SK-N-SH (cell line): ENCODE data around the gene BRD4. TPM values are rescaled to one million over a fixed set of nuclear protein-coding genes. Genes with fewer than 3 reads are reported as not detected.

Experiments used
- CTCF ChIA-PET: fragments of 300-600, 350-600 bp; formaldehyde crosslinking; extraction: SDS; loops from one replicate; lab custom pipeline; 2021; lab: Yijun Ruan, JAX
- POLR2A ChIA-PET: fragments of 350-600 bp; sonication (Branson Sonifier 250); formaldehyde crosslinking; extraction: SDS; loops from one replicate; lab custom pipeline; 2020; ENCODE audit warnings: antibody characterized with exemption, inconsistent platforms; lab: Yijun Ruan, JAX
- DNase-seq: peaks from one replicate; pipeline ENCODE4 v3.0.0; 2012
- H2AFZ ChIP-seq: fragments of 200-600 bp; sonication (generic); 2 replicates; pipeline ENCODE4 v1.8.1; 2016; ENCODE audit warnings: antibody characterized with exemption, mild to moderate bottlenecking, low read depth
- H3F3A ChIP-seq: fragments of 200-600 bp; sonication (generic); replicated peaks from 2 replicates; pipeline ENCODE3; 2016; ENCODE audit warnings: antibody characterized with exemption, mild to moderate bottlenecking; ENCODE audit not compliant: insufficient read depth
- H3K27ac ChIP-seq, 2 experiments: fragments of 200-500 bp in 1 of 2; fragments of 200-600 bp in 1 of 2; sonication (Bioruptor generic) in 1 of 2; sonication (generic), shearing (Covaris generic) in 1 of 2; 2 replicates each; pipeline versions ENCODE4 v1.5.1 to v1.6.1; 2014 to 2016; ENCODE audit warnings: low read depth in 2 of 2, inconsistent platforms in 1 of 2, low read length in 1 of 2, mild to moderate bottlenecking in 1 of 2, mixed read lengths in 1 of 2
- H3K27me3 ChIP-seq: fragments of 200-600 bp; sonication (generic), shearing (Covaris generic); 2 replicates; pipeline ENCODE4 v1.6.1; 2016; ENCODE audit warnings: mixed run types; ENCODE audit not compliant: insufficient read depth
- H3K36me3 ChIP-seq, 2 experiments: fragments of 200-500 bp in 1 of 2; fragments of 200-600 bp in 1 of 2; sonication (Bioruptor generic) in 1 of 2; sonication (generic) in 1 of 2; replicated peaks in 1 of 2; 2 replicates each; pipeline versions ENCODE3 to v1.5.1; 2014 to 2016; ENCODE audit warnings: low read length in 1 of 2, mild to moderate bottlenecking in 1 of 2; ENCODE audit not compliant: insufficient read depth in 2 of 2, control insufficient read depth in 1 of 2
- H3K4me1 ChIP-seq, 2 experiments: fragments of 200-500 bp in 1 of 2; fragments of 200-600 bp in 1 of 2; sonication (Bioruptor generic) in 1 of 2; sonication (generic), shearing (Covaris generic) in 1 of 2; 2 replicates each; pipeline versions ENCODE4 v1.5.1 to v1.6.1; 2014 to 2016; ENCODE audit warnings: low read depth in 1 of 2, low read length in 1 of 2, mixed run types in 1 of 2; ENCODE audit not compliant: insufficient read depth in 2 of 2, control insufficient read depth in 1 of 2
- H3K4me2 ChIP-seq: fragments of 200-600 bp; sonication (generic), shearing (Covaris generic); 2 replicates; pipeline ENCODE4 v1.6.1; 2017; ENCODE audit warnings: mixed run types
- H3K4me3 ChIP-seq, 2 experiments: fragments of 200-500 bp in 1 of 2; fragments of 200-600 bp in 1 of 2; sonication (Bioruptor generic) in 1 of 2; sonication (generic), shearing (Covaris generic) in 1 of 2; 2 replicates each; pipeline versions ENCODE4 v1.5.1 to v1.8.1; 2014 to 2016; ENCODE audit warnings: low read depth in 2 of 2, inconsistent platforms in 1 of 2, low read length in 1 of 2, mild to moderate bottlenecking in 1 of 2, mixed read lengths in 1 of 2, moderate library complexity in 1 of 2
- H3K79me2 ChIP-seq: fragments of 200-600 bp; sonication (generic); 2 replicates; pipeline ENCODE4 v1.8.1; 2017; ENCODE audit warnings: mild to moderate bottlenecking; ENCODE audit not compliant: insufficient read depth
- H3K9ac ChIP-seq: fragments of 200-600 bp; sonication (generic); 2 replicates; pipeline ENCODE4 v1.6.1; 2017; ENCODE audit warnings: mixed run types
- H3K9me2 ChIP-seq: fragments of 200-600 bp; sonication (generic); 2 replicates; pipeline ENCODE4 v1.6.1; 2017; ENCODE audit warnings: mixed run types
- H3K9me3 ChIP-seq: fragments of 200-600 bp; sonication (generic); 2 replicates; pipeline ENCODE4 v1.6.1; 2017; ENCODE audit warnings: mixed run types, mild to moderate bottlenecking, moderate library complexity
- H4K20me1 ChIP-seq: fragments of 200-600 bp; sonication (generic); 2 replicates; pipeline ENCODE4 v1.6.1; 2017; ENCODE audit warnings: mild to moderate bottlenecking, mixed run types; ENCODE audit not compliant: insufficient read depth
- CHD2 ChIP-seq: fragments of 150-350 bp; IDR thresholded peaks from 2 replicates; pipeline ENCODE4 v1.6.1; 2018; ENCODE audit warnings: low read length; ENCODE audit not compliant: partially characterized antibody
- CTCF ChIP-seq: fragments of 200-600 bp; sonication (generic); IDR thresholded peaks from 2 replicates; pipeline ENCODE4 v1.6.1; 2017; ENCODE audit warnings: antibody characterized with exemption, mild to moderate bottlenecking, moderate library complexity
- EP300 ChIP-seq, 2 experiments: IDR thresholded peaks; 2 replicates each; pipeline versions ENCODE4 v1.4.0 to v1.6.1; 2012; ENCODE audit warnings: borderline replicate concordance in 1 of 2, low read depth in 1 of 2, low read length in 1 of 2
- FOSL2 ChIP-seq: IDR thresholded peaks from 2 replicates; pipeline ENCODE4 v1.4.0; 2012; ENCODE audit warnings: low read depth, mild to moderate bottlenecking, moderate library complexity, borderline replicate concordance
- FOXM1 ChIP-seq: IDR thresholded peaks from 2 replicates; pipeline ENCODE4 v1.4.0; 2012; ENCODE audit warnings: low read depth, mild to moderate bottlenecking
- GABPA ChIP-seq: IDR thresholded peaks from 2 replicates; pipeline ENCODE4 v1.4.0; 2012; ENCODE audit warnings: low read depth, mild to moderate bottlenecking
- GATA2 ChIP-seq: sonication (generic); formaldehyde crosslinking; IDR thresholded peaks from 2 replicates; pipeline ENCODE4 v1.5.0; 2020; ENCODE audit warnings: mild to moderate bottlenecking, missing genetic modification reagents
- IRF3 ChIP-seq: fragments of 150-350 bp; IDR thresholded peaks from 2 replicates; pipeline ENCODE4 v1.6.1; 2016; ENCODE audit warnings: mild to moderate bottlenecking, low read depth, low read length
- JUND ChIP-seq: IDR thresholded peaks from 2 replicates; pipeline ENCODE4 v1.4.0; 2012
- MXI1 ChIP-seq: IDR thresholded peaks from 2 replicates; pipeline ENCODE4 v1.6.1; 2012; ENCODE audit warnings: mild to moderate bottlenecking, low read depth, low read length, improper control_type of control experiment
- NRF1 ChIP-seq: IDR thresholded peaks from 2 replicates; pipeline ENCODE4 v1.6.1; 2012; ENCODE audit warnings: low read depth, mild to moderate bottlenecking, low read length
- RCOR1 ChIP-seq: fragments of 150-350 bp; IDR thresholded peaks from 2 replicates; pipeline ENCODE4 v1.6.1; 2017; ENCODE audit warnings: antibody characterized with exemption, low read length
- REST ChIP-seq: IDR thresholded peaks from 2 replicates; pipeline ENCODE4 v1.6.1; 2012; ENCODE audit warnings: mild to moderate bottlenecking, low read depth, low read length, moderate library complexity
- RFX5 ChIP-seq: IDR thresholded peaks from 2 replicates; pipeline ENCODE4 v1.6.1; 2012; ENCODE audit warnings: mild to moderate bottlenecking, improper control_type of control experiment, low read length
- RXRA ChIP-seq: IDR thresholded peaks from 2 replicates; pipeline ENCODE4 v1.4.0; 2012; ENCODE audit warnings: low read depth, mild to moderate bottlenecking, borderline replicate concordance
- SIN3A ChIP-seq: IDR thresholded peaks from 2 replicates; pipeline ENCODE4 v1.6.1; 2012; ENCODE audit warnings: low read depth, mild to moderate bottlenecking, low read length, moderate library complexity, borderline replicate concordance
- TCF12 ChIP-seq: IDR thresholded peaks from 2 replicates; pipeline ENCODE4 v1.4.0; 2012
- TEAD4 ChIP-seq: IDR thresholded peaks from 2 replicates; pipeline ENCODE4 v1.4.0; 2012; ENCODE audit warnings: mild to moderate bottlenecking, borderline replicate concordance; ENCODE audit not compliant: insufficient read depth
- WGBS: methylation state at CpG from one replicate; pipeline ENCODE4 v1.1.6; 2017; ENCODE audit warnings: low lambda C conversion rate; 5-methylcytosine and 5-hydroxymethylcytosine counted together
- polyA plus RNA-seq, 3 experiments: library from polyadenylated mRNA; depleted of rRNA; stranded (reverse); fragments of >200 nt; gene quantifications; 2 replicates each; pipeline ENCODE4 v1.2.3, GENCODE V29; 2012

Gene BRD4
- 5.6 and 10.0 TPM in 2 replicates for polyA plus RNA-seq (2012; rRNA removed)
- polyA plus RNA-seq (2012; cell fraction: cytosol; rRNA removed) = 7.0 and 8.3 TPM in 2 replicates
- polyA plus RNA-seq (2012; cell fraction: nucleus; rRNA removed) = 19.9 and 22.9 TPM in 2 replicates

- Histone ChIP-seq H3K27me3 (no peaks in the 10 kb centered on the region), H4K20me1 (peaks cover 41% of the 10 kb centered on the region), H3K9me2 (no peaks in the 10 kb centered on the region), H3K4me1 (peaks cover 13 to 16% of the 10 kb centered on the region in 2 experiments), H3K9me3 (no peaks in the 10 kb centered on the region), H3K9ac (peak within 1 kb of the TSS; percentile 96), H2AFZ (peak within 1 kb of the TSS; percentile 95), H3K4me2 (peak within 1 kb of the TSS; percentile 98), H3K27ac (peak within 1 kb of the TSS; percentile 82 to 92), H3K79me2 (peaks cover 86% of the 10 kb centered on the region), H3K36me3 (no peaks in the 10 kb centered on the region), H3K4me3 (peak within 1 kb of the TSS; percentile 78 to 98), H3F3A (peaks cover 22% of the 10 kb centered on the region)
- peak; percentile 95 for DNase-seq
- 10% methylated on average over 22 of the region's 81 CpGs for WGBS
- TF ChIP-seq RCOR1 (no peak), RFX5 (no peak), NRF1 (peak; percentile 38; the same call in 1 of the 2 replicates), CHD2 (no peak)
- POLR2A ChIA-PET = interaction anchor here (0.5 to 0.8 kb wide), 3 partner anchors 15 to 35 kb away, joined by 3 to 4 read pairs (median 3); no protein-coding TSS in a partner anchor
- CTCF ChIA-PET = interaction anchor here (0.6 to 1.2 kb wide), 3 partner anchors 51 to 70 kb away, joined by 3 to 4 read pairs (median 3); no protein-coding TSS in a partner anchor
These were observed at the start of gene BRD4 for GRCh38 chr19:15332311-15332996. TSS of gene BRD4 (minus strand) at chr19:15332539. CDS start at chr19:15273099, 59,440 bp downstream.

- no peak for DNase-seq
- Histone ChIP-seq H3K9me2 (no peaks in the 10 kb centered on the region), H3K9me3 (no peaks in the 10 kb centered on the region), H2AFZ (no peak overlapping the region), H3K4me3 (no peak overlapping the region), H4K20me1 (peaks cover 18% of the 10 kb centered on the region), H3K27me3 (no peaks in the 10 kb centered on the region), H3K9ac (no peak overlapping the region), H3K4me2 (no peak overlapping the region), H3K36me3 (peaks cover 8 to 22% of the 10 kb centered on the region in 2 experiments), H3K27ac (peak overlapping the region; percentile 24 to 26; a peak in 1 of 4 replicates), H3K79me2 (peaks cover 39% of the 10 kb centered on the region), H3F3A (peaks cover 24% of the 10 kb centered on the region), H3K4me1 (peaks cover 6 to 19% of the 10 kb centered on the region in 2 experiments; a peak in 3 of 4 replicates)
- WGBS = 91% methylated on average over 6 of the region's 6 CpGs
- POLR2A ChIA-PET = no interaction called here
- CTCF ChIA-PET = no interaction called here
- TF ChIP-seq CTCF = no peak
- no peak for TF ChIP-seq FOXM1
- TF ChIP-seq RCOR1 = no peak
- no peak for TF ChIP-seq CHD2
- TF ChIP-seq REST = no peak
- no peak for TF ChIP-seq JUND
- no peak for TF ChIP-seq FOSL2
- no peak for TF ChIP-seq RXRA
- TF ChIP-seq GABPA = no peak
- no peak for TF ChIP-seq GATA2 (CRISPR knock-in tag)
- TF ChIP-seq TEAD4 = no peak
- no peak for TF ChIP-seq MXI1
- TF ChIP-seq TCF12 = no peak
- TF ChIP-seq RFX5 = no peak
- no peak for TF ChIP-seq EP300 (IDR thresholded peaks at IDR 0.05; ENCODE audit: borderline replicate concordance in 1 of 2, low read depth in 1 of 2, low read length in 1 of 2)
- no peak for TF ChIP-seq IRF3
- no peak for TF ChIP-seq SIN3A
These were observed 49.5 kb upstream of the BRD4 start for GRCh38 chr19:15381864-15382263.
